HG03060 (cell line): Measurements from ENCODE around the gene ZNF569.
A peak's percentile ranks its signal among the peaks of the same experiment; 100 is the strongest.
"Not testable (repeated sequence)": the region's sequence is repeated elsewhere in the genome, so short reads cannot be mapped to it uniquely, and the experiment has no call there.

Source experiments
- ATAC-seq: cut with Tn5 transposase; IDR thresholded peaks from one replicate; pipeline ENCODE4 v1.9.1; 2021; ENCODE audit warnings: low read depth, moderate number of reproducible peaks; ENCODE audit not compliant: unreplicated experiment

ZNF569 gene

GRCh38 chr19:37406140-37406846 lies 61.0 kb downstream of the ZNF569 start:
- ATAC-seq: not testable (repeated sequence)

- no peak for ATAC-seq
Measured at GRCh38 chr19:37403403-37403802, 63.8 kb downstream of the ZNF569 start.

GRCh38 chr19:37401078-37401477 lies 66.2 kb downstream of the ZNF569 start:
- ATAC-seq: no peak

- not testable (repeated sequence) for ATAC-seq
Measured at GRCh38 chr19:37391399-37391798, 75.8 kb downstream of the ZNF569 start.

- ATAC-seq: no peak
Measured at GRCh38 chr19:37389234-37389633, 78.0 kb downstream of the ZNF569 start.

GRCh38 chr19:37370880-37371661 lies 96.2 kb downstream of the ZNF569 start, which contains the start of gene ZNF527:
ZNF527 (plus strand) TSS chr19:37371099; CDS start chr19:37374199, 3,100 bp downstream.
- peak; percentile 74 for ATAC-seq

- peak; percentile 23 for ATAC-seq
Measured at GRCh38 chr19:37370386-37370879, 96.8 kb downstream of the ZNF569 start.

- no peak for ATAC-seq
Measured at GRCh38 chr19:37362733-37363132, 104.5 kb downstream of the ZNF569 start.

GRCh38 chr19:37361994-37362393 lies 105.2 kb downstream of the ZNF569 start:
- no peak for ATAC-seq
